GM23338 (cell line): ENCODE measurements around the gene SPIRE1. TPM values are rescaled to one million over a fixed set of nuclear protein-coding genes. Genes with fewer than 3 reads are reported as not detected.

ENCODE experiments used
- ATAC-seq: fragments of 200-7000 bp; cut with Tn5 transposase; 3 replicates; pipeline ENCODE4 v1.9.1; 2020
- DNase-seq: peaks from one replicate; pipeline ENCODE4 v3.0.0-alpha.2; 2015; ENCODE audit warnings: low spot score
- H2AFZ ChIP-seq: fragments of 200-600 bp; sonication (generic); 2 replicates; pipeline ENCODE4 v1.8.0; 2016; ENCODE audit warnings: antibody characterized with exemption, mild to moderate bottlenecking, moderate library complexity
- H3F3A ChIP-seq: fragments of 200-600 bp; sonication (generic); replicated peaks from 2 replicates; pipeline ENCODE4 v1.8.0; 2017; ENCODE audit warnings: antibody characterized with exemption, mixed run types, low read depth
- H3K27ac ChIP-seq: fragments of 200-600 bp; sonication (generic); 2 replicates; pipeline ENCODE4 v1.6.1; 2016; ENCODE audit warnings: low read depth
- H3K27me3 ChIP-seq: fragments of 200-600 bp; sonication (generic); 2 replicates; pipeline ENCODE4 v1.8.0; 2016; ENCODE audit warnings: mild to moderate bottlenecking, mixed run types, moderate library complexity; ENCODE audit not compliant: insufficient read depth
- H3K36me3 ChIP-seq: fragments of 200-600 bp; sonication (generic); 2 replicates; pipeline ENCODE4 v1.8.0; 2016; ENCODE audit warnings: mild to moderate bottlenecking; ENCODE audit not compliant: insufficient read depth
- H3K4me1 ChIP-seq: fragments of 200-600 bp; sonication (generic); 2 replicates; pipeline ENCODE4 v1.8.0; 2016; ENCODE audit warnings: mild to moderate bottlenecking, moderate library complexity; ENCODE audit not compliant: insufficient read depth
- H3K4me2 ChIP-seq: fragments of 200-600 bp; sonication (generic); 2 replicates; pipeline ENCODE4 v1.7.1; 2017; ENCODE audit warnings: mixed run types
- H3K4me3 ChIP-seq: fragments of 200-600 bp; sonication (generic); 2 replicates; pipeline ENCODE4 v1.6.1; 2016; ENCODE audit warnings: mixed run types
- H3K79me2 ChIP-seq: fragments of 200-600 bp; sonication (generic); replicated peaks from 2 replicates; pipeline ENCODE4 v1.8.0; 2017; ENCODE audit warnings: mild to moderate bottlenecking; ENCODE audit not compliant: insufficient read depth
- H3K9me2 ChIP-seq: fragments of 200-600 bp; sonication (generic); 2 replicates; pipeline ENCODE4 v1.8.0; 2017; ENCODE audit not compliant: insufficient read depth
- H4K20me1 ChIP-seq: fragments of 200-600 bp; sonication (generic); replicated peaks from 2 replicates; pipeline ENCODE4 v1.8.0; 2017; ENCODE audit warnings: mild to moderate bottlenecking; ENCODE audit not compliant: insufficient read depth
- H3K27ac Mint-ChIP-seq: 2 replicates; pipeline ENCODE4 v1.8.0; 2020; ENCODE audit warnings: inconsistent platforms, mild to moderate bottlenecking, moderate library complexity, mixed read lengths
- H3K27me3 Mint-ChIP-seq: 3 replicates; pipeline ENCODE4 v1.8.0; 2022; ENCODE audit warnings: low read depth, mild to moderate bottlenecking, moderate library complexity, mixed read lengths, inconsistent platforms; ENCODE audit not compliant: insufficient read depth, poor library complexity
- H3K36me3 Mint-ChIP-seq: 3 replicates; pipeline ENCODE4 v1.8.0; 2021; ENCODE audit warnings: low read depth, mild to moderate bottlenecking, inconsistent platforms, moderate library complexity, mixed read lengths
- H3K4me1 Mint-ChIP-seq: 3 replicates; pipeline ENCODE4 v1.8.0; 2020; ENCODE audit warnings: mild to moderate bottlenecking, inconsistent platforms, mixed read lengths
- H3K4me3 Mint-ChIP-seq: 3 replicates; pipeline ENCODE4 v1.8.0; 2021; ENCODE audit warnings: moderate library complexity, mild to moderate bottlenecking, inconsistent platforms, mixed read lengths
- H3K9me3 Mint-ChIP-seq: 3 replicates; pipeline ENCODE4 v1.8.0; 2020; ENCODE audit warnings: moderate library complexity, mild to moderate bottlenecking, inconsistent platforms, mixed read lengths
- CREB1 ChIP-seq: fragments of 250-450 bp; sonication (Bioruptor Pico); IDR thresholded peaks from 2 replicates; pipeline ENCODE4 v1.5.0; 2020; ENCODE audit warnings: low read depth, mild to moderate bottlenecking, moderate library complexity
- ETS1 ChIP-seq: IDR thresholded peaks from 2 replicates; pipeline ENCODE4 v1.6.1; 2016; ENCODE audit warnings: antibody characterized with exemption
- EZH2 ChIP-seq: fragments of 200-600 bp; sonication (generic); IDR thresholded peaks from one replicate; pipeline ENCODE4 v1.8.0; 2017; ENCODE audit warnings: antibody characterized with exemption, mild to moderate bottlenecking, low read depth; ENCODE audit not compliant: unreplicated experiment
- EZH2phosphoT487 ChIP-seq: fragments of 200-600 bp; sonication (generic); IDR thresholded peaks from one replicate; pipeline ENCODE4 v1.8.1; 2018; ENCODE audit warnings: antibody characterized with exemption; ENCODE audit not compliant: unreplicated experiment
- JUNB ChIP-seq: IDR thresholded peaks from one replicate; pipeline ENCODE4 v1.6.1; 2016; ENCODE audit warnings: antibody characterized with exemption; ENCODE audit not compliant: unreplicated experiment
- NANOG ChIP-seq: IDR thresholded peaks from 2 replicates; pipeline ENCODE4 v1.6.1; 2016; ENCODE audit warnings: antibody characterized with exemption, borderline replicate concordance
- POLR2AphosphoS5 ChIP-seq: IDR thresholded peaks from 2 replicates; pipeline ENCODE4 v1.6.1; 2016; ENCODE audit warnings: antibody characterized with exemption, low read depth
- REST ChIP-seq: IDR thresholded peaks from one replicate; pipeline ENCODE4 v1.6.1; 2018; ENCODE audit warnings: antibody characterized with exemption; ENCODE audit not compliant: unreplicated experiment
- STAT1 ChIP-seq: IDR thresholded peaks from one replicate; pipeline ENCODE4 v1.6.1; 2016; ENCODE audit warnings: antibody characterized with exemption; ENCODE audit not compliant: unreplicated experiment
- ZNF114 ChIP-seq: fragments of 250-450 bp; sonication (Bioruptor Pico); IDR thresholded peaks from 2 replicates; pipeline ENCODE4 v1.5.0; 2020; ENCODE audit warnings: mild to moderate bottlenecking, moderate library complexity
- ZNF331 ChIP-seq: fragments of 250-450 bp; sonication (Bioruptor Pico); IDR thresholded peaks from 2 replicates; pipeline ENCODE4 v1.5.0; 2020; ENCODE audit warnings: low read depth, mild to moderate bottlenecking, moderate library complexity
- polyA plus RNA-seq: library from polyadenylated mRNA; unstranded; fragments of >200 nt; fragmentation: Nextera tagmentation; extraction: Ambion mirVana; gene quantifications from 2 replicates; pipeline ENCODE4 v1.2.1, GENCODE V29; 2016
- total RNA-seq: library from RNA; depleted of rRNA; stranded (reverse); fragments of >200 nt; shearing (Covaris generic); gene quantifications from 2 replicates; pipeline ENCODE4 v1.2.3, GENCODE V29; 2014
- TF ChIP-seq, protein P1 (sequence below), 2 experiments: fragments of 200-600 bp in 1 of 2; sonication (generic) in 1 of 2; conservative IDR thresholded peaks; 2 replicates each; pipeline versions ENCODE4 v1.5.1 to v1.6.1; 2016 to 2017; ENCODE audit warnings: antibody characterized with exemption in 2 of 2, low read depth in 2 of 2, mild to moderate bottlenecking in 2 of 2, moderate library complexity in 1 of 2

SPIRE1 gene
- total and polyA plus RNA-seq, 2 experiments from 2014 or later = 2.9 to 15.5 TPM

- TF ChIP-seq REST = no peak
- no peak for TF ChIP-seq CREB1 (CRISPR knock-in tag)
- TF ChIP-seq, protein P1, sequence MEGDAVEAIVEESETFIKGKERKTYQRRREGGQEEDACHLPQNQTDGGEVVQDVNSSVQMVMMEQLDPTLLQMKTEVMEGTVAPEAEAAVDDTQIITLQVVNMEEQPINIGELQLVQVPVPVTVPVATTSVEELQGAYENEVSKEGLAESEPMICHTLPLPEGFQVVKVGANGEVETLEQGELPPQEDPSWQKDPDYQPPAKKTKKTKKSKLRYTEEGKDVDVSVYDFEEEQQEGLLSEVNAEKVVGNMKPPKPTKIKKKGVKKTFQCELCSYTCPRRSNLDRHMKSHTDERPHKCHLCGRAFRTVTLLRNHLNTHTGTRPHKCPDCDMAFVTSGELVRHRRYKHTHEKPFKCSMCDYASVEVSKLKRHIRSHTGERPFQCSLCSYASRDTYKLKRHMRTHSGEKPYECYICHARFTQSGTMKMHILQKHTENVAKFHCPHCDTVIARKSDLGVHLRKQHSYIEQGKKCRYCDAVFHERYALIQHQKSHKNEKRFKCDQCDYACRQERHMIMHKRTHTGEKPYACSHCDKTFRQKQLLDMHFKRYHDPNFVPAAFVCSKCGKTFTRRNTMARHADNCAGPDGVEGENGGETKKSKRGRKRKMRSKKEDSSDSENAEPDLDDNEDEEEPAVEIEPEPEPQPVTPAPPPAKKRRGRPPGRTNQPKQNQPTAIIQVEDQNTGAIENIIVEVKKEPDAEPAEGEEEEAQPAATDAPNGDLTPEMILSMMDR (conservative IDR thresholded peaks at IDR 0.05; ENCODE audit: low read depth in 2 of 2) = no peak
- no peak for TF ChIP-seq EZH2phosphoT487
- TF ChIP-seq JUNB = no peak
- no peak for TF ChIP-seq ETS1
- no peak for TF ChIP-seq ZNF331
- TF ChIP-seq EZH2 = no peak
- no peak for TF ChIP-seq POLR2AphosphoS5
- no peak for TF ChIP-seq STAT1
Measured at GRCh38 chr18:12423820-12424219, 234.1 kb downstream of the SPIRE1 start (continued).

DNA sequence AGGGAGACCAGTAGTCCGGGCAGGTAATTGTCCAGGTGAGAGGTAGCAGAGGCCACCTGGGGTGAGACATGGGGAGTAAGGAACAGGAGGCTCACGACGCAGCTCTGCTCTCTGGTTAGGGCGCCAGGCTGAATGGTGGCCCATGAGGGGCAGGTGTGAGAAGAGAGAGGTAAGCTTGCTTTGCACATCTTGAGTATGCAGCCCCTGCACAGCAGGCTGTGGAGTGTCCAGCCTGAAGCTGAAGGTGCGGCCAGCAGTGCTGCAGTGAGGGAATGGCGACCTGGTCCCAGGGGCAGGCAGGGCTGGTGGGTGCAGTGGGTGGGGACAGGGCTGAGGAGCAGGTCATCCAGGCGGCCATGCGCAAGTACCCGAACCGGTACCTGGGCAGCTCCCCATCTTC, 234.5 kb downstream of the SPIRE1 start:
- Mint-ChIP-seq H3K4me1 (peaks cover 11% of the 10 kb centered on the region), H3K36me3 (peaks cover 35% of the 10 kb centered on the region), H3K27me3 (no peaks in the 10 kb centered on the region), H3K4me3 (no peak overlapping the region), H3K9me3 (peaks cover 3% of the 10 kb centered on the region; the same call in 2 of the 3 replicates), H3K27ac (no peak overlapping the region)
- Histone ChIP-seq H3K9me2 (no peaks in the 10 kb centered on the region), H3K27ac (no peak overlapping the region), H3K4me1 (peaks cover 5% of the 10 kb centered on the region), H3F3A (peaks cover 7% of the 10 kb centered on the region), H3K79me2 (no peaks in the 10 kb centered on the region), H3K36me3 (peaks cover 2% of the 10 kb centered on the region), H3K4me3 (no peak overlapping the region), H4K20me1 (no peaks in the 10 kb centered on the region), H2AFZ (no peak overlapping the region), H3K4me2 (no peak overlapping the region), H3K27me3 (no peaks in the 10 kb centered on the region)
- ATAC-seq = no peak
- DNase-seq = no peak
- TF ChIP-seq EZH2 (no peak), ZNF114 (CRISPR knock-in tag) (no peak), STAT1 (no peak), CREB1 (CRISPR knock-in tag) (no peak), EZH2phosphoT487 (no peak), JUNB (no peak), NANOG (no peak), REST (no peak), ZNF331 (no peak), POLR2AphosphoS5 (no peak)
- TF ChIP-seq, protein P1 (conservative IDR thresholded peaks at IDR 0.05; ENCODE audit: low read depth in 2 of 2) = no peak
